Vagina (tissue), 2 donors: ENCODE results near the gene DNMT3A. TPM values are rescaled to one million over a fixed set of nuclear protein-coding genes. Genes with fewer than 3 reads are reported as not detected.
"Not testable (repeated sequence)": the region's sequence is repeated elsewhere in the genome, so short reads cannot be mapped to it uniquely, and the experiment has no call there.

ENCODE experiments used
- DNase-seq, 2 donors: peaks; one replicate each; pipeline ENCODE4 v3.0.0-alpha.2; 2017; ENCODE audit errors: extremely low spot score in 2 of 2
- H3K27ac ChIP-seq: fragments of 200-600 bp; sonication (generic); one replicate; pipeline ENCODE4 v1.5.1; 2019
- H3K27me3 ChIP-seq: fragments of 200-600 bp; sonication (generic); one replicate; pipeline ENCODE4 v1.5.1; 2019
- H3K36me3 ChIP-seq, 2 donors: fragments of 200-600 bp; sonication (generic); one replicate each; pipeline ENCODE4 v1.5.1; 2017 to 2019
- H3K4me1 ChIP-seq: fragments of 200-600 bp; sonication (generic); one replicate; pipeline ENCODE4 v1.5.1; 2019
- H3K4me3 ChIP-seq, 2 donors: fragments of 200-600 bp; sonication (generic); 1 replicate in 1 of 2; 2 replicates in 1 of 2; pipeline ENCODE4 v1.5.1; 2016 to 2019
- H3K9me3 ChIP-seq: fragments of 200-600 bp; sonication (generic); one replicate; pipeline ENCODE4 v1.5.1; 2019
- POLR2A ChIP-seq, 2 donors: fragments of 450-650 bp; IDR thresholded peaks; one replicate each; pipeline ENCODE4 v1.6.1; 2017; ENCODE audit warnings: antibody characterized with exemption in 2 of 2, mild to moderate bottlenecking in 2 of 2, moderate library complexity in 2 of 2
- POLR2AphosphoS5 ChIP-seq, 2 donors: sonication (generic); formaldehyde crosslinking; IDR thresholded peaks; one replicate each; pipeline ENCODE4 v1.9.0; 2017; ENCODE audit warnings: antibody characterized with exemption in 2 of 2, mild to moderate bottlenecking in 2 of 2, low read depth in 1 of 2; ENCODE audit not compliant: insufficient read depth in 1 of 2
- intact Hi-C: fragments of 100-400 bp; cut with DNase I; formaldehyde crosslinking; loops from one replicate; pipeline ENCODE4 v1.15.1; 2023
- total RNA-seq: library from RNA; depleted of rRNA; stranded (reverse); fragments of >200 nt; gene quantifications from one replicate; pipeline ENCODE4 v1.2.3, GENCODE V29; 2016
- TF ChIP-seq, protein P1 (sequence below), 3 experiments: fragments of 450-650 bp in 2 of 3; fragments of 200-600 bp in 1 of 3; sonication (generic) in 1 of 3; IDR thresholded peaks; one replicate each; pipeline ENCODE4 v1.5.1; 2017 to 2019; ENCODE audit warnings: antibody characterized with exemption in 3 of 3, mild to moderate bottlenecking in 2 of 3, moderate library complexity in 2 of 3

The DNMT3A gene
- total RNA-seq, 1 donor from 2014 or later = 28.0 TPM

DNA sequence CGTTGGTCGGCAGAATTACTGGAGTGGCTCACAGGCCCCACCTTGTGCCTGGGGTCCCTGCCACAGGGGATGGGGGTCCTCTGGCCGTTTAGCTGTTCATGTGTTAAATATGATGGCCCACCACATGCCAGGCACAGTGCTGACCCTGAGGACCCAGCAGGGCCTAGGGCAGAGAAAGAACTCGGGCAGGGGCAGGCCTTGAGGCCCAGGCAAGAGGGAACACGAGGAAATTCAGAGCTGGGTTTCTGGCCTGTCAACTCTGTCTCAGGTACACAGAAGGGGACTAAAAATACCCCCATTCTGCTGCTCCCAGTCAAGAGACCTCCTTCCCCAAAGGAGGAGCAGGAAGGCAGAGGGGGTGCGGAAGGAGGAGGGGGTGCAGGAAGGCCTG is 66.2 kb downstream of the DNMT3A start:
- Histone ChIP-seq H3K27me3 (no peaks in the 10 kb centered on the region), H3K4me3 (no peak overlapping the region), H3K4me1 (peaks cover 60% of the 10 kb centered on the region), H3K36me3 (peaks cover 0 to 14% of the 10 kb centered on the region in 2 donors), H3K9me3 (no peaks in the 10 kb centered on the region), H3K27ac (peak overlapping the region; percentile 76)
- no peak for DNase-seq
- intact Hi-C loops = no loop called here
- TF ChIP-seq POLR2AphosphoS5 (IDR thresholded peaks at IDR 0.05; ENCODE audit: insufficient read depth in 1 of 2, low read depth in 1 of 2) (no peak), POLR2A (IDR thresholded peaks at IDR 0.05) (no peak)
- TF ChIP-seq, protein P1, sequence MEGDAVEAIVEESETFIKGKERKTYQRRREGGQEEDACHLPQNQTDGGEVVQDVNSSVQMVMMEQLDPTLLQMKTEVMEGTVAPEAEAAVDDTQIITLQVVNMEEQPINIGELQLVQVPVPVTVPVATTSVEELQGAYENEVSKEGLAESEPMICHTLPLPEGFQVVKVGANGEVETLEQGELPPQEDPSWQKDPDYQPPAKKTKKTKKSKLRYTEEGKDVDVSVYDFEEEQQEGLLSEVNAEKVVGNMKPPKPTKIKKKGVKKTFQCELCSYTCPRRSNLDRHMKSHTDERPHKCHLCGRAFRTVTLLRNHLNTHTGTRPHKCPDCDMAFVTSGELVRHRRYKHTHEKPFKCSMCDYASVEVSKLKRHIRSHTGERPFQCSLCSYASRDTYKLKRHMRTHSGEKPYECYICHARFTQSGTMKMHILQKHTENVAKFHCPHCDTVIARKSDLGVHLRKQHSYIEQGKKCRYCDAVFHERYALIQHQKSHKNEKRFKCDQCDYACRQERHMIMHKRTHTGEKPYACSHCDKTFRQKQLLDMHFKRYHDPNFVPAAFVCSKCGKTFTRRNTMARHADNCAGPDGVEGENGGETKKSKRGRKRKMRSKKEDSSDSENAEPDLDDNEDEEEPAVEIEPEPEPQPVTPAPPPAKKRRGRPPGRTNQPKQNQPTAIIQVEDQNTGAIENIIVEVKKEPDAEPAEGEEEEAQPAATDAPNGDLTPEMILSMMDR (IDR thresholded peaks at IDR 0.05) = no peak

DNA sequence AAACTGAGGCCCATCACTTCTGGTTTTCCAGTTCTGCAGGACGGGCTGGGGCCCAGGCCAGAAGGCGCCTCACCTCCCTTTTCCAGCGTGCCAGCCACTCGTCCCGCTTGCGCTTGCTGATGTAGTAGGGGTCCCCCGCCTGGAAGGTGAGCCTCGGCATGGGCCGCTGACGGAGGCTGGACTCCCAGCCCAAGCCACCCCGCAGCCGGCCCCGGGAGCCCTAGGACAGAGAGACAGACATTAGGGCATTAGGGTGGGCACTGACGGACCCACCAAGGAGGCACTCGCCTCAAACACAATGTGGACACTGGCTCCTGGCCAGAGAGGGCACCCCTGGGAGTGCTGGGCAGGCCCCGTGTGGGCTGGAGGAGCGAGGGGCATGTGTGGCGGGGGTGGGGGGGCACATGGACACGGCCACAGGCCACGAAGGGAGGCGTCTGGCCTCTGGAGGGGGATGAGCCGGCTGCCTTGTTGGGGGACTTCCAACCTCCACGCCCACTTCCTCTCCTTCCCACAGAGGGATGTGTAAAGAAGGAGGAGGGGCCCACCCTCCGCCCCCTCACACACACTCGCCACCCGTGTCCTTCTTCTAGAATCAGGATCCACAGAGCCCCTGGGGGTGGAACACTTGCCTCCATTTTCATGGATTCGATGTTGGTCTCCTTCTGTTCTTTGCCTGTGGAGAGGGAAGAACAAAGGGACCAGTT is 66.7 kb downstream of the DNMT3A start:
- Histone ChIP-seq H3K27me3 (no peaks in the 10 kb centered on the region), H3K36me3 (peaks cover 0 to 14% of the 10 kb centered on the region in 2 donors), H3K27ac (peak overlapping the region; percentile 66), H3K4me1 (peaks cover 60% of the 10 kb centered on the region), H3K4me3 (no peak overlapping the region), H3K9me3 (no peaks in the 10 kb centered on the region)
- no peak for DNase-seq
- TF ChIP-seq POLR2A (IDR thresholded peaks at IDR 0.05) (no peak), POLR2AphosphoS5 (IDR thresholded peaks at IDR 0.05; ENCODE audit: insufficient read depth in 1 of 2, low read depth in 1 of 2) (no peak)
- TF ChIP-seq, protein P1 (IDR thresholded peaks at IDR 0.05) = no peak
- intact Hi-C loops = no loop called here

DNA sequence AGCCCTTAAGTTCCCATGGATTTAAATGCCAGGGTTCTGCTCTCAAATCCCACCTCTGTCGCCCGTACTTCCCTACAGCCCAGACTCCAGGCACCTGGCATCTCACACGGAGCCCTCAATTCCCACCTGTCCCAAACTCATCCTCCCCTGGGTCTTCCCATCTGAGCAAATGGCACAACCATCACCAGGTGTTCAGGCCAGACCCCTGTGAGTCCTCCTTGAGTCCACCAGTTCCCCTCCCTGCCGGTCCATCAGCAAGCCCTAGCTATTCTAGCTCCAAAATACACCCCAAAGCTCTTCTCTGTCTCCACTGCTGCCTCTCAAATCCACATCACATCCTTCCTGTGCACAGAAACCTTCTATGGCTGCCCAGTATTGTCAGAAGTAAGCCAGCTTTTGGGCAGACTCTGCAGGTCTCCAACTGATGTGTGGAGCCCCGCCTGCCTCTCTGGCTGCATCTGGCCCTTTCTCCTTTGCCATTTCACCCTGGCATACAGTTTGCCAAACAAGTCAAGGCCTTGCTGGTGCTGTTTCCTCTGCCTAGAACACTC is 67.7 kb downstream of the DNMT3A start:
- H3K4me3 ChIP-seq = no peak overlapping the region
- peak overlapping the region; percentile 66 for H3K27ac ChIP-seq
- peaks cover 0 to 14% of the 10 kb centered on the region in 2 donors for H3K36me3 ChIP-seq

DNA sequence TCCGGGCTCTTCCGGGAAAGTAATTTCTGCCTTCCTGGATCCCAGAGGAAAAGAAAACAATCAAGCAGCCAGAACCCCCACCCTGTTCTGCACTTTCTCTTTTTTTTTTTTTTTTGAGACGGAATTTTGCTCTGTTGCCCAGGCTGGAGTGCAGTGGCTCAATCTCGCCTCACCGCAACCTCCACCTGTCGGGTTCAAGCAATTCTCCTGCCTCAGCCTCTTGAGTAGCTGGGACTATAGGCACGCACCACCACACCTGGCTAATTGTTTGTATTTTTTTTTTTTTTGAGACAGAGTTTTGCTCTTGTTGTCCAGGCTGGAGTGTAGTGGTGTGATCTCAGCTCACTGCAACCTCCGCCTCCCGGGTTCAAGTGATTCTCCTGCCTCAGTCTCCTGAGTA is 69.0 kb downstream of the DNMT3A start:
- Histone ChIP-seq H3K4me1 (peaks cover 37% of the 10 kb centered on the region), H3K36me3 (peaks cover 0 to 22% of the 10 kb centered on the region in 2 donors), H3K27ac (peak overlapping the region; percentile 66)
- DNase-seq, H3K9me3 ChIP-seq, H3K27me3 ChIP-seq, H3K4me3 ChIP-seq, intact Hi-C loops: not testable (repeated sequence)

More for the DNA sequence above, 67.7 kb downstream of the DNMT3A start:
- DNase-seq = no peak
- no peak for TF ChIP-seq POLR2A (IDR thresholded peaks at IDR 0.05)
- TF ChIP-seq, protein P1 (IDR thresholded peaks at IDR 0.05) = no peak
- TF ChIP-seq POLR2AphosphoS5 (IDR thresholded peaks at IDR 0.05; ENCODE audit: insufficient read depth in 1 of 2, low read depth in 1 of 2) = no peak
- no peaks in the 10 kb centered on the region for H3K9me3 ChIP-seq
- no peaks in the 10 kb centered on the region for H3K27me3 ChIP-seq
- intact Hi-C loops = no loop called here
- peaks cover 50% of the 10 kb centered on the region for H3K4me1 ChIP-seq

DNA sequence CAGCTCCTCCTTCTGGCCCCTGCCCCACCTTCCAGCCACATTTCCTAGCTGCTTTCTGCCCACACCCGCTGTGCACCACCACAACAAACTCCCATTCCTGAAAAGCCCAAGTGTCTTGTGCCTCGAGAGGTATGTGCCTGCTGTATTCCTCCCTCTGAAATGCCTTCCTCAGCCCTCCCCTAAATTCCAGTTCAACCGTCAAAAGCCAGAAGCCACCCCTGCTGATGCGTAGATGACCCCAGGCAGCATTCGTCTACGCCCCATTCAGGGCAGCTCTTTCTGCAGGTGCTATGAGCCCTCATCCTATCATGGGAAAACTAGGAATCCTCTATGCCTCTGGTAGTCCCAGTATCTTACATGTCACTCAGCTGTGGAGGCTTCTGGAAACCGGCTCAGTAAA is 71.7 kb downstream of the DNMT3A start:
- Histone ChIP-seq H3K36me3 (peaks cover 0 to 26% of the 10 kb centered on the region in 2 donors), H3K4me1 (peaks cover 12% of the 10 kb centered on the region), H3K9me3 (no peaks in the 10 kb centered on the region), H3K27me3 (no peaks in the 10 kb centered on the region), H3K27ac (no peak overlapping the region), H3K4me3 (no peak overlapping the region)
- TF ChIP-seq, protein P1 (IDR thresholded peaks at IDR 0.05) = no peak
- no peak for TF ChIP-seq POLR2A (IDR thresholded peaks at IDR 0.05)
- TF ChIP-seq POLR2AphosphoS5 (IDR thresholded peaks at IDR 0.05; ENCODE audit: insufficient read depth in 1 of 2, low read depth in 1 of 2) = no peak
- intact Hi-C loops = no loop called here
- no peak for DNase-seq
